T-helper 1 cell treated with Interleukin-12 subunit alpha and Interleukin-12 subunit beta and Interleukin-4 antibody, amounts not matched to agents 30 μg/mL and 1 μg/mL, for 36 hours (primary cell): Measurements from ENCODE around the gene FOSL1.
A peak's percentile ranks its signal among the peaks of the same experiment; 100 is the strongest.

Experiments used
- H3K27ac Mint-ChIP-seq: one replicate; pipeline ENCODE4 v1.8.0; 2021; ENCODE audit warnings: mild to moderate bottlenecking, mixed read lengths
- H3K27me3 Mint-ChIP-seq: one replicate; pipeline ENCODE4 v1.8.0; 2021; ENCODE audit warnings: low read depth, mixed read lengths
- H3K36me3 Mint-ChIP-seq: one replicate; pipeline ENCODE4 v1.8.0; 2021; ENCODE audit warnings: low read depth, mixed read lengths
- H3K4me1 Mint-ChIP-seq: one replicate; pipeline ENCODE4 v1.8.0; 2021; ENCODE audit warnings: low read depth, mixed read lengths
- H3K4me3 Mint-ChIP-seq: one replicate; pipeline ENCODE4 v1.8.0; 2021; ENCODE audit warnings: mild to moderate bottlenecking, moderate library complexity, mixed read lengths
- H3K9me3 Mint-ChIP-seq: one replicate; pipeline ENCODE4 v1.8.0; 2021; ENCODE audit warnings: mixed read lengths

FOSL1 gene

DNA sequence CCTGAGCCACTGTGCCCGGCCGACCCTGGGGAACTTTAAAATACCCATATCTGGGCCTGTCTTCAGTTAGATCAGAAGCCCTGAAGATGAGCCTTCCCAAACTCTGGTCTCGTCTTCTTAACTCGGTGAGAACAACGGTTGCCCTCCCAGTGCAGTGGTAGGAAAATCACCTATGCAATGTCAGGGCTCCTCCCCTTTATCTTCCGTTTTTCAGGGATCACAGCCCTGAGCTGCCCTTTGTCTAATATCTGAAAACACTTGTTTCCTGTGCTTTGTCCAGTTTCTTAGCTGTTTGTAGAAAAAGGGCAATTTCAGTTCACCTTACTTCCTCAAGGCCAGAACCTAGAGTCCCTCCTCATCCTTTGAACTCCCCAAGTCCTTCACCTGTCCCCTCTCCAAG is 28.5 kb upstream of the FOSL1 start:
- peaks cover 31% of the 10 kb centered on the region for H3K4me1 Mint-ChIP-seq
- peaks cover 5% of the 10 kb centered on the region for H3K36me3 Mint-ChIP-seq
- peak overlapping the region; percentile 89 for H3K27ac Mint-ChIP-seq
- no peaks in the 10 kb centered on the region for H3K9me3 Mint-ChIP-seq
- H3K4me3 Mint-ChIP-seq, result peak overlapping the region; percentile 70
- no peaks in the 10 kb centered on the region for H3K27me3 Mint-ChIP-seq

- Mint-ChIP-seq H3K9me3 (no peaks in the 10 kb centered on the region), H3K4me1 (peaks cover 31% of the 10 kb centered on the region), H3K36me3 (peaks cover 9% of the 10 kb centered on the region), H3K27ac (peak overlapping the region; percentile 89), H3K27me3 (no peaks in the 10 kb centered on the region), H3K4me3 (peak overlapping the region; percentile 70)
Measured at GRCh38 chr11:65927904-65928397, 27.8 kb upstream of the FOSL1 start.

DNA sequence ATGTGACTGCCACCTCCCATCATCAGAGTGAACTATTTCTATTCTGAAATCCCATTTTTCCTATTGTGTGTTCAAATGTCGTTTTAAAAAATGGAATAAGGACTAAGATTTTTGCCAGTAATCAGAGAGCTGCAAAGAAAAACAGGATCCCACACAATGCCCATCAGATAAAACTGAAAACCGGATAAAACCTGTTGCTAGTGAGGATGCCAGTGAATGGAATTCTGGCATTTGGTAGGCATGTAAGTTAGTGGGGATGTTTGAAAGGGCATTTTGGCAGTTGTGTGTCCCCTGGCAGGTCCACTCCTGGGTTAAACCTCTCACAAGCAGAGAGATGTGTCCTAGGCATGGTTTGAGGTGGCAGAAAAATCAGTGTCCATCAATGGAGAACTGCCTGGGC is 25.2 kb upstream of the FOSL1 start:
- peak overlapping the region; percentile 20 for H3K27ac Mint-ChIP-seq
- no peak overlapping the region for H3K4me3 Mint-ChIP-seq
- peaks cover 29% of the 10 kb centered on the region for H3K4me1 Mint-ChIP-seq
- no peaks in the 10 kb centered on the region for H3K27me3 Mint-ChIP-seq
- no peaks in the 10 kb centered on the region for H3K9me3 Mint-ChIP-seq
- peaks cover 19% of the 10 kb centered on the region for H3K36me3 Mint-ChIP-seq

GRCh38 chr11:65922565-65922964 is 22.4 kb upstream of the FOSL1 start:
- H3K36me3 Mint-ChIP-seq, result peaks cover 21% of the 10 kb centered on the region
- peaks cover 13% of the 10 kb centered on the region for H3K4me1 Mint-ChIP-seq
- H3K4me3 Mint-ChIP-seq, result no peak overlapping the region
- no peaks in the 10 kb centered on the region for H3K9me3 Mint-ChIP-seq
- no peaks in the 10 kb centered on the region for H3K27me3 Mint-ChIP-seq
- no peak overlapping the region for H3K27ac Mint-ChIP-seq

DNA sequence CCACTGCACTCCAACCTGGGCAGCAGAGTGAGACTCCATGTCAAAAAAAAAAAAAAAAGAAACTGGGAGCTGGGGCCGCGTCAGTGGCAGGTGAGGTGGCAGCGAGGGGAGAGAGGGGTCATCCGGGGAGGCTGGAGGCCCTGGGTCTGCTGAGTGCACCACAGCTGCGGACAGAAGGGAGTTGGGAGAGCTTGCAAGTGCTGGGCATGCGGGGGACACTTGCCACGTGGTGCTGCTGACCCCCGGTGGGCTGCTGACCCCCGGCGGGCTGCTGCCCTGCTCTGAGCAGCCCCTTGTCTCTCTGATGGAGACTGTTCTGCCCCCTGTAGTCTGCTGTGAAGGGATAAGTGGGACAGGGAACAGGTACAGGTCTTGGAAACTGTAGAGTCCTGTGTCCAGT is 21.7 kb upstream of the FOSL1 start:
- H3K4me3 Mint-ChIP-seq, result no peak overlapping the region

GRCh38 chr11:65921033-65921555 is 20.9 kb upstream of the FOSL1 start:
- no peaks in the 10 kb centered on the region for H3K27me3 Mint-ChIP-seq
- H3K36me3 Mint-ChIP-seq, result peaks cover 24% of the 10 kb centered on the region
- peak overlapping the region; percentile 92 for H3K4me3 Mint-ChIP-seq
- H3K4me1 Mint-ChIP-seq, result peaks cover 18% of the 10 kb centered on the region
- no peaks in the 10 kb centered on the region for H3K9me3 Mint-ChIP-seq
- H3K27ac Mint-ChIP-seq, result no peak overlapping the region

More for the DNA sequence above, 21.7 kb upstream of the FOSL1 start:
- H3K4me1 Mint-ChIP-seq, result peaks cover 13% of the 10 kb centered on the region
- H3K27me3 Mint-ChIP-seq, result no peaks in the 10 kb centered on the region
- peaks cover 19% of the 10 kb centered on the region for H3K36me3 Mint-ChIP-seq
- no peaks in the 10 kb centered on the region for H3K9me3 Mint-ChIP-seq
- peak overlapping the region; percentile 17 for H3K27ac Mint-ChIP-seq

DNA sequence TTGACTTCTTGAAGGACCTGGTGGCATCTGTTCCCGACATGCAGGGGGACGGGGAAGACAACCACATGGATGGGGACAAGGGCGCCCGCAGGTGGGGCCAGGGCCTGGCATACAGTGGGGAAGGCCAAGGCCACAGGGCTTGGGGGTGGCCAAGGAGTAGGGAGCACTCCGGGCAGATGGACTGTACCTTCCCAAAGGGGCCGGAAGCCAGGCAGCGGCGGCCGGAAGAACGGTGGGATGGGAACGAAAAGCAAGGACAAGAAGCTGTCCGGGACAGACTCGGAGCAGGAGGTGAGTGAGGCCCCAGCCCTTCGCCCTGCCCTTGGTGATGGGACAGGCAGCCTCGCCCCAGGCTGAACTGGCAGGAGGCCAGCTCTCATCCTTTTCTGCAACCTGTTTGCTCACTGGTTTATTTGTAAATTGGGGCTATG is 20.2 kb upstream of the FOSL1 start:
- Mint-ChIP-seq H3K27me3 (no peaks in the 10 kb centered on the region), H3K27ac (peak overlapping the region; percentile 86), H3K4me1 (peaks cover 16% of the 10 kb centered on the region), H3K36me3 (peaks cover 24% of the 10 kb centered on the region), H3K4me3 (peak overlapping the region; percentile 92), H3K9me3 (no peaks in the 10 kb centered on the region)

- H3K9me3 Mint-ChIP-seq, result no peaks in the 10 kb centered on the region
- peak overlapping the region; percentile 92 for H3K4me3 Mint-ChIP-seq
- peak overlapping the region; percentile 86 for H3K27ac Mint-ChIP-seq
- peaks cover 29% of the 10 kb centered on the region for H3K36me3 Mint-ChIP-seq
- H3K4me1 Mint-ChIP-seq, result peaks cover 22% of the 10 kb centered on the region
- H3K27me3 Mint-ChIP-seq, result no peaks in the 10 kb centered on the region
Measured at GRCh38 chr11:65919573-65920371, 19.6 kb upstream of the FOSL1 start.

- Mint-ChIP-seq H3K36me3 (peaks cover 29% of the 10 kb centered on the region), H3K4me3 (peak within 1 kb of the TSS; percentile 92), H3K9me3 (no peaks in the 10 kb centered on the region), H3K4me1 (peaks cover 22% of the 10 kb centered on the region), H3K27ac (peak within 1 kb of the TSS; percentile 86), H3K27me3 (no peaks in the 10 kb centered on the region)
Measured at GRCh38 chr11:65919141-65919572, 19.0 kb upstream of the FOSL1 start, which contains the start of gene DRAP1. Gene DRAP1 (plus strand): TSS chr11:65919426. CDS start chr11:65919502, 76 bp downstream.

DNA sequence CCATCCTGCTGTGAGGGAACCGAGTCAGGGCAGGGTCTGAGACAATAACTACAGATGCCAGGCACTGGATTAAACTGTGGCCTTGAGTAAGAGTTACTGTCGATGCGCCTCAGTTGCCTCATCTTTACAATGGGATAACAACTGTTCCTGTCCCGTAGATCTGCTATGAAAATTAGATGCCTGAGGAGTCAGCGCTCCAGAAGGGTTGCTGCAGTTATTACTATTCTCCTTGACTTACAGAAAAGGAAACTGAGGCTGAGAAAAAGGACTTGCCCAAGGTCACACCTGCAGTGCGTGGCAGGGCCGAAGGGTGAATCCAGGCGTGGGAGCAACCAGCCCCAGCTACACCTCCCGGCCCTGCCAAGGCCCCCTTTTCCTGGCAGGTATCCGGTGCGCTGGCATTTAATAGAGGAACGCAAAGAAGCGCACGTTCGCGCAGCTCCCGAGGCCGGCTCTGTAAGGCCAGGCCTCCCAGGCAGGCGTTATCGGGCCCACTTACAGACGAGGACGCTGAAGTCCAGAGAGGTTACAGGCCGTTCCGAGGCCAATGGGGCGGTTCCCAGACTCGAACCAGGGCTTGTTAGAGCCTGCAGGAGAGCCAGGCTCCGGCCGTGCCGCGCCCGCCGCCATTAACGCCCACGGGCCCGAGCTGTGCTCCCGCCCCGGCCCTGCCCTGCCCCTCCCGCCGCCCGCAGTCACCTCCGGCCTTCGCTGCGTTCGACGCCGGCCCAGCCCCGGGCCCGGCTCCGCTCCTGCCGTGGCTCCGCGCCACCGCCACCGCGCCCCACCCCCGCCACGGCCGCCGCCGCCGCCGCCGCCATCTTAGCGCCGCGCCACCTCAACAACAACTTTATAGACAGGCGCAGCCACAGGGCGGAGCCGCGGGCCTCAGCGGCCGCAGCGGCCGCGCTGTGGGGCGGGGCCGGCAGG is 18.3 kb upstream of the FOSL1 start, which contains the start of gene C11orf68:
Gene C11orf68, minus strand, starts transcription at position 852 of the 930 bp plus-strand sequence. Its CDS starts 31 bp downstream, at position 821.
- Mint-ChIP-seq H3K36me3 (peaks cover 29% of the 10 kb centered on the region), H3K27me3 (no peaks in the 10 kb centered on the region), H3K27ac (peak within 1 kb of the TSS; percentile 86), H3K4me1 (peaks cover 22% of the 10 kb centered on the region), H3K9me3 (no peaks in the 10 kb centered on the region), H3K4me3 (peak within 1 kb of the TSS; percentile 92)

GRCh38 chr11:65917434-65918210 is 17.4 kb upstream of the FOSL1 start:
- no peaks in the 10 kb centered on the region for H3K27me3 Mint-ChIP-seq
- peak overlapping the region; percentile 85 for H3K4me3 Mint-ChIP-seq
- H3K27ac Mint-ChIP-seq, result no peak overlapping the region
- H3K36me3 Mint-ChIP-seq, result peaks cover 21% of the 10 kb centered on the region
- peaks cover 20% of the 10 kb centered on the region for H3K4me1 Mint-ChIP-seq
- H3K9me3 Mint-ChIP-seq, result no peaks in the 10 kb centered on the region

GRCh38 chr11:65917077-65917433 is 16.9 kb upstream of the FOSL1 start:
- Mint-ChIP-seq H3K36me3 (peaks cover 16% of the 10 kb centered on the region), H3K27me3 (no peaks in the 10 kb centered on the region), H3K27ac (no peak overlapping the region), H3K4me1 (peaks cover 20% of the 10 kb centered on the region), H3K4me3 (peak overlapping the region; percentile 85), H3K9me3 (no peaks in the 10 kb centered on the region)

DNA sequence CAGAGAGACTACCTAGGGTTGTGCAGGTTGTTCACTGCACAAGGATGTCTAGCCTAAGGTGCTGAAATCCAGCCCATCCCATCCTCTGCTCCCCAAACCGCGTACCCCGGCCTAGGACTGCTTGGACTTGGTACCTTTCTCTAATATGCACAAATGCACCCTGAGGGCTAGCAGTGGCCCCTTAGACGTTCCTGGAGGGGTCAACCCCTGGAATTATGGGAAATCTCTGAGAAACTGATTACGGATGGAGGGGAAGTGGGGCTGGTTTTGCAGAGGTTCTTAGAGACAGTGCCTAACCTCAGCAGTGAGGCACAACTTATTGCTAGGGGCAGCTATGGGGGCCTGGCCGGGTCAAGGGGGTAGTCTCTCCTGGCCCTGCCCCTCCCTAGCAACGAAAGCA is 16.2 kb upstream of the FOSL1 start:
- Mint-ChIP-seq H3K27ac (no peak overlapping the region), H3K4me1 (peaks cover 20% of the 10 kb centered on the region), H3K9me3 (no peaks in the 10 kb centered on the region), H3K27me3 (no peaks in the 10 kb centered on the region), H3K4me3 (peak overlapping the region; percentile 85), H3K36me3 (peaks cover 15% of the 10 kb centered on the region)
